Measurements from ENCODE around the gene LCN1. TPM values are rescaled to one million over a fixed set of nuclear protein-coding genes. Genes with fewer than 3 reads are reported as not detected.

The LCN1 gene
- total RNA-seq = not detected

DNA sequence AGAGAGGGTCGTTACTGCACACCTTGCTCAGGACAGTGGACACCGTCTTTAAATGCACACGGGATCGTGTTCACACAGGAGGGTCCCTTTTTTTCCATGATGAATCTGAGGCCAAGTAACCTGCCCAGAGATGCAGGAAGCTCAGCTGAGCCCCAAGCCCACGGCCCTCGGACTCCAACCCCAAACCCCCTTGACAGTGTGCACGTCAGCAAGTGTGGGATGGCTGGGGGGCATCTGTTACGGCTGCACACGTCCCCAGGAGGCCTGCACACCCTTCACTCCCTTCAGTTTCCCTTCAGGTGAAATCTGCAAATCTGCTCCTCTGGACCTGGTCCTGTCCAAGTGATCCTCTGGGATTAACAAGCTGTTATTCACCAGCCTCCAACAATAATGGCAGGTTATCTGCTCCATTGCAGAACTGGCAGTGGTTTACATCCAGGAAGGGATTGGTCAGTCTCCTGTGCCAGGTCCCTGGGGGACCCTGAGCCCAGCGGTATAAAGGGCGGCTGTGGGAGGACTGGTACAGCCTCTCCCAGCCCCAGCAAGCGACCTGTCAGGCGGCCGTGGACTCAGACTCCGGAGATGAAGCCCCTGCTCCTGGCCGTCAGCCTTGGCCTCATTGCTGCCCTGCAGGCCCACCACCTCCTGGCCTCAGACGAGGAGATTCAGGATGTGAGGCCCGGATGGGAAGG is at the start of gene LCN1:
LCN1 (plus strand) TSS at position 525 of the 692 bp plus-strand sequence; CDS start at position 583, 58 bp downstream.
- in situ Hi-C loops (cut with MboI; ENCODE audit: low pct_ligation_motif_present in 1 of 4, low pct_unique_long_range_greater_than_20kb in 1 of 4, low sequenced_read_pairs in 3 of 4) (no loop called here), intact Hi-C loops (cut with DNase I; ENCODE audit: low total_unique reads) (no loop called here)
- TF ChIP-seq, protein P1, sequence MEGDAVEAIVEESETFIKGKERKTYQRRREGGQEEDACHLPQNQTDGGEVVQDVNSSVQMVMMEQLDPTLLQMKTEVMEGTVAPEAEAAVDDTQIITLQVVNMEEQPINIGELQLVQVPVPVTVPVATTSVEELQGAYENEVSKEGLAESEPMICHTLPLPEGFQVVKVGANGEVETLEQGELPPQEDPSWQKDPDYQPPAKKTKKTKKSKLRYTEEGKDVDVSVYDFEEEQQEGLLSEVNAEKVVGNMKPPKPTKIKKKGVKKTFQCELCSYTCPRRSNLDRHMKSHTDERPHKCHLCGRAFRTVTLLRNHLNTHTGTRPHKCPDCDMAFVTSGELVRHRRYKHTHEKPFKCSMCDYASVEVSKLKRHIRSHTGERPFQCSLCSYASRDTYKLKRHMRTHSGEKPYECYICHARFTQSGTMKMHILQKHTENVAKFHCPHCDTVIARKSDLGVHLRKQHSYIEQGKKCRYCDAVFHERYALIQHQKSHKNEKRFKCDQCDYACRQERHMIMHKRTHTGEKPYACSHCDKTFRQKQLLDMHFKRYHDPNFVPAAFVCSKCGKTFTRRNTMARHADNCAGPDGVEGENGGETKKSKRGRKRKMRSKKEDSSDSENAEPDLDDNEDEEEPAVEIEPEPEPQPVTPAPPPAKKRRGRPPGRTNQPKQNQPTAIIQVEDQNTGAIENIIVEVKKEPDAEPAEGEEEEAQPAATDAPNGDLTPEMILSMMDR (IDR thresholded peaks at IDR 0.05) = no peak
- no peak for TF ChIP-seq POLR2AphosphoS5 (IDR thresholded peaks at IDR 0.05)
- no peak for TF ChIP-seq POLR2A (IDR thresholded peaks at IDR 0.05)
- no peak for TF ChIP-seq EP300 (IDR thresholded peaks at IDR 0.05; ENCODE audit: low read depth)
- Histone ChIP-seq H3K4me1 (no peaks in the 10 kb centered on the region), H3K9me3 (no peaks in the 10 kb centered on the region), H3K36me3 (no peaks in the 10 kb centered on the region), H3K4me3 (no peak within 1 kb of the TSS), H3K27ac (no peak within 1 kb of the TSS), H3K27me3 (peaks cover 16% of the 10 kb centered on the region)
- 79 to 86% methylated on average over 4 to 18 of the region's 18 CpGs for WGBS, 2 donors (ENCODE audit: low coverage in 1 of 2)
- no peak for DNase-seq

DNA sequence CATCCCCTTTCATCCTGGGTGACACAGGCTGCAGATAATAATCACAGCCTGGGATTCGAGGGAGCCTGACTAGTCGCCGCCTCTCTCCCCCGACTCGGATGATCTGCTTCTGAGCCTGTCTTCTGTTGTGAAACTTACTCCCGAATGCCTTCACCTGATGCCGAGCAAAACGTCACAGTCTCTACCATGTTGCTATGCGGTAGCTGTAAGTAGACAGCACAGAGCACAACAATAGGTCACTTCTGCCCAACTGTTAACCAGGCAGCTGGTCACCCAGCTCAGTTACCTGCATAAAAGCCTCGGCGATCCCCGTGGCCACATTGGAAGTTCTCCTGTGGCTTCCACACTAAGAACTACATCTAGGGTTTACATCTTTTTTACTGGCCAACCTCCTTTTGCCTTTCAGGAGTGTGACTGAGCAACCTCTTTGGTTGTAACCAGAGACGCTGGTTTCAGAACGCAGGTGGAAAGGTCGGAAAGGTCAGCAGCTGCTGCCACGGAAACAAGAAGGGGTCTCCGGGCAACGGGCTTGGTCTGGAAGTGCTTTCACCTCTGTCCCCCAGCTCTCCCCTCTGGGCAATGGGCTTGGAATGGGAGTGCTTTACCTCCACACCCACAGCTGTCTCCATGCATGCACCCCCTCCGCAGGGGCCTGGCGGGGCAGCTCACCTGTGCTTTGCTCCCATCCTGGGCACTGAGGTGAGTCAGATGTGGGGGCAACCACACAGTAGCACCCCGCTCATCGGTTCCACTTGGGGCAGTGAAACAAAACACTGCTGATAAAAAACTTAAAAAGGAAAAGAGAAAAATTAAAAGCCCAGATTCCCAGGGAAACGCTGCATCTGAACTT is 49.2 kb upstream of the LCN1 start:
- TF ChIP-seq POLR2AphosphoS5 (IDR thresholded peaks at IDR 0.05) (no peak), POLR2A (IDR thresholded peaks at IDR 0.05) (no peak), EP300 (IDR thresholded peaks at IDR 0.05; ENCODE audit: low read depth) (no peak)
- TF ChIP-seq, protein P1 (IDR thresholded peaks at IDR 0.05) = no peak
- intact Hi-C loops (cut with DNase I; ENCODE audit: low total_unique reads) = no loop called here

DNA sequence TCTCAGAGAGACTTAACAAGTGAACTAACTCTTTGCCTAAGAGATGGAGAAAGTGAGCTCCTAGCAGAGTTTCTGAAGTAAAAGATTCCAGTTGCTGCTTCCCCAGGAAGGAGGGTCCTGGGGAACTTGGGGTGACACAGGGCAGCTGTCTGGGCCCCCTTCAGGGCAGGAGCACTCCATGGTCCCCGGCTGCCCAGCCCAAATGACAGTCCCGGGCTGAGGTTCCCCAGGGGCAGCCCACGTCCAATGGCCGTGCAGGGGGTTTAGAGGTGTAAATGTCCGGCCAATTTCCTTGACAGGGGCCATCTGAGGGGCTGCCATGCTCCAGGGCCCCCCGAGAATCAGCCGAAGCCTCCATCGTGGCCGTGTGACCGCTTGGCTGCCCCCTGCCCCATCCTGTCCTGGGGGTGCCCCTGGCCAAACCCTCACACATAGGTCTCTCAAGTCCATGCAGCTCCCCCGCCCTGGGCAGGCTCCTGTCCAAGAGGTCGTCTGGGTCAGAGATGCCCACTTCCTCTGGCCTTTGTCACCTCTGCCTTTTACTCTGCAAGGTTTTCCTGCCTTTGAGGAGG is 47.2 kb upstream of the LCN1 start:
- WGBS, 2 donors (ENCODE audit: low coverage in 1 of 2) = 83% methylated on average over 12 of the region's 12 CpGs; no CpG with 5 or more reads in 1 of the 2 donors
- in situ Hi-C loops (cut with MboI; ENCODE audit: low pct_ligation_motif_present in 1 of 4, low pct_unique_long_range_greater_than_20kb in 1 of 4, low sequenced_read_pairs in 3 of 4) (no loop called here), intact Hi-C loops (cut with DNase I; ENCODE audit: low total_unique reads) (no loop called here)
- H3K27me3 ChIP-seq = no peaks in the 10 kb centered on the region
- DNase-seq = no peak
- H3K27ac ChIP-seq = no peak overlapping the region
- no peaks in the 10 kb centered on the region for H3K9me3 ChIP-seq
- peaks cover 0 to 5% (median 2%) of the 10 kb centered on the region in 4 donors for H3K4me1 ChIP-seq
- no peak overlapping the region for H3K4me3 ChIP-seq
- no peaks in the 10 kb centered on the region for H3K36me3 ChIP-seq
- TF ChIP-seq POLR2A (IDR thresholded peaks at IDR 0.05) (no peak), EP300 (IDR thresholded peaks at IDR 0.05; ENCODE audit: low read depth) (no peak), POLR2AphosphoS5 (IDR thresholded peaks at IDR 0.05) (no peak)
- TF ChIP-seq, protein P1 (IDR thresholded peaks at IDR 0.05) = no peak

More for the DNA sequence above, 49.2 kb upstream of the LCN1 start:
- Histone ChIP-seq H3K9me3 (no peaks in the 10 kb centered on the region), H3K4me1 (no peaks in the 10 kb centered on the region), H3K27ac (no peak overlapping the region), H3K36me3 (no peaks in the 10 kb centered on the region), H3K27me3 (no peaks in the 10 kb centered on the region), H3K4me3 (no peak overlapping the region)
- in situ Hi-C loops (cut with MboI; ENCODE audit: low pct_ligation_motif_present in 1 of 4, low pct_unique_long_range_greater_than_20kb in 1 of 4, low sequenced_read_pairs in 3 of 4) = no loop called here
- WGBS, 2 donors (ENCODE audit: low coverage in 1 of 2) = 79 to 82% methylated on average over 11 to 23 of the region's 23 CpGs
- no peak for DNase-seq

DNA sequence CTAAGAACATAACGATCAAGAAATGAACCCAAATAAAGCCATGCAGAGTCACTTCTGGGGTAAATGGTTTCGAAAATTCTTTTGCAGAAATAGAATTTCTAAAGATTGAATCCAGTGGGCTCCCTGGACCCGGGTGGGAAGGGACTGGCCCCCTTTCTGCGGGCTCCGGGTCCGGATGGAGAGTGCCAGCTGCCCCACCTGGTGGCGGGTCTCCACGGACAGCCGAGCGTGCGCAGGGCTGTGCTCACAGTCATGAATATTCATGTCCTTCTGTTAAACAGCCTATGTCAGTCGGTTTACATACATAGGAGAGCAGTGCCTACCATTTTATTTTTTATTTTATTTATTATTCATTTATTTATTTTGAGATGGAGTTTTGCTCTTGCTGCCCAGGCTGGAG is 46.3 kb upstream of the LCN1 start:
- WGBS, 2 donors (ENCODE audit: low coverage in 1 of 2) = 41 to 80% methylated on average over 2 to 12 of the region's 12 CpGs
- Histone ChIP-seq H3K9me3 (no peaks in the 10 kb centered on the region), H3K27me3 (no peaks in the 10 kb centered on the region), H3K4me3 (no peak overlapping the region), H3K27ac (no peak overlapping the region), H3K36me3 (no peaks in the 10 kb centered on the region), H3K4me1 (peaks cover 0 to 6% (median 3%) of the 10 kb centered on the region in 4 donors)
- intact Hi-C loops (cut with DNase I; ENCODE audit: low total_unique reads) (no loop called here), in situ Hi-C loops (cut with MboI; ENCODE audit: low pct_ligation_motif_present in 1 of 4, low pct_unique_long_range_greater_than_20kb in 1 of 4, low sequenced_read_pairs in 3 of 4) (no loop called here)
- no peak for TF ChIP-seq POLR2A (IDR thresholded peaks at IDR 0.05)
- TF ChIP-seq, protein P1 (IDR thresholded peaks at IDR 0.05) = no peak
- TF ChIP-seq POLR2AphosphoS5 (IDR thresholded peaks at IDR 0.05) = no peak
- no peak for TF ChIP-seq EP300 (IDR thresholded peaks at IDR 0.05; ENCODE audit: low read depth)
- no peak for DNase-seq

Data from transverse colon (tissue), 4 donors.